HepG2 (cell line): ENCODE measurements around the gene PTPRCAP. TPM values are rescaled to one million over a fixed set of nuclear protein-coding genes. Genes with fewer than 3 reads are reported as not detected.

Source experiments
- CBX1 ChIP-seq: IDR thresholded peaks from one replicate; pipeline ENCODE4 v1.6.1; 2016; ENCODE audit warnings: antibody characterized with exemption, low read depth
- CSRNP1 ChIP-seq: sonication (generic); formaldehyde crosslinking; IDR thresholded peaks from 2 replicates; pipeline ENCODE4 v1.8.1; 2023; ENCODE audit warnings: mild to moderate bottlenecking, missing genetic modification reagents
- KDM2A ChIP-seq: sonication (generic); formaldehyde crosslinking; IDR thresholded peaks from 2 replicates; pipeline ENCODE4 v1.4.0; 2020; ENCODE audit warnings: low read depth, missing genetic modification reagents, borderline replicate concordance
- TFE3 ChIP-seq: IDR thresholded peaks from 2 replicates; pipeline ENCODE4 v1.6.1; 2016
- ZNF337 ChIP-seq: sonication (generic); formaldehyde crosslinking; IDR thresholded peaks from 2 replicates; pipeline ENCODE4 v1.5.1; 2020; ENCODE audit warnings: missing genetic modification reagents, low read depth, mild to moderate bottlenecking, borderline replicate concordance
- ZNF430 ChIP-seq: sonication (generic); formaldehyde crosslinking; IDR thresholded peaks from 2 replicates; pipeline ENCODE4 v1.9.0; 2021; ENCODE audit warnings: mild to moderate bottlenecking, missing genetic modification reagents
- ZNF768 ChIP-seq: sonication (generic); formaldehyde crosslinking; IDR thresholded peaks from 2 replicates; pipeline ENCODE4 v1.4.0; 2020; ENCODE audit warnings: missing genetic modification reagents
- ZSCAN9 ChIP-seq: IDR thresholded peaks from 2 replicates; pipeline ENCODE4 v1.6.1; 2016; ENCODE audit warnings: borderline replicate concordance
- polyA plus RNA-seq, 8 experiments: library from polyadenylated mRNA; depleted of rRNA in 3 of 8; stranded (reverse) in 7 of 8; unstranded in 1 of 8; fragments of >200 nt; fragmentation: Illumina TruSeq in 4 of 8; extraction: Trizol in 4 of 8; gene quantifications; 2 replicates each; pipeline versions ENCODE4 v1.2.1 to v1.2.3, GENCODE V29; 2011 to 2016; ENCODE audit warnings: low read depth in 4 of 8, missing spikeins in 1 of 8, mixed read lengths in 1 of 8; ENCODE audit not compliant: insufficient read depth in 1 of 8
- total RNA-seq, 5 experiments: library from RNA; depleted of rRNA; stranded (reverse); fragments of >200 nt; fragmentation: Illumina TruSeq; extraction: Trizol; gene quantifications; 2 replicates each; pipeline ENCODE4 v1.2.3, GENCODE V29; 2016; ENCODE audit warnings: low read depth in 1 of 5

Gene PTPRCAP
- total and polyA plus RNA-seq, 2 of the 13 experiments (the other 11 are each of a cell fraction or from before 2014, with no cell fraction given) = 0.60 to 0.70 TPM

GRCh38 chr11:67442504-67443404 is 5.3 kb upstream of the PTPRCAP start (continued):
- TF ChIP-seq CSRNP1 (CRISPR knock-in tag) (no peak), ZNF768 (CRISPR knock-in tag) (no peak), TFE3 (CRISPR knock-in tag) (no peak), ZNF337 (CRISPR knock-in tag) (no peak), KDM2A (CRISPR knock-in tag) (peak; percentile 29; the same call in 1 of the 2 replicates), ZNF430 (CRISPR knock-in tag) (no peak; the same call in 1 of the 2 replicates), ZSCAN9 (CRISPR knock-in tag) (no peak), CBX1 (no peak)
